Activated naive CD8-positive, alpha-beta T cell treated with anti-CD3 and anti-CD28 coated beads, Interleukin-2, amount 10 ng/mL, durations not matched to agents 7 days and 5 days (primary cell): Measurements from ENCODE around the gene DLG4. TPM values are rescaled to one million over a fixed set of nuclear protein-coding genes. Genes with fewer than 3 reads are reported as not detected.

ENCODE experiments used
- ATAC-seq: fragments of 150-1000 bp; cut with Tn5 transposase; one replicate; pipeline ENCODE4 v1.10.0; 2021; ENCODE audit warnings: low read depth, moderate library complexity
- POLR2A ChIA-PET: fragments of 350-600 bp; sonication (Branson Sonifier 250); formaldehyde crosslinking; loops from one replicate; lab custom pipeline; 2021; ENCODE audit warnings: antibody characterized with exemption; lab: Charles Lee
- DNase-seq: peaks from one replicate; pipeline ENCODE4 v3.0.0; 2021
- H3K27ac Mint-ChIP-seq: one replicate; pipeline ENCODE4 v1.8.0; 2022; ENCODE audit warnings: mild to moderate bottlenecking, mixed read lengths
- H3K27me3 Mint-ChIP-seq: one replicate; pipeline ENCODE4 v1.8.0; 2022; ENCODE audit warnings: mild to moderate bottlenecking, moderate library complexity, mixed read lengths
- H3K36me3 Mint-ChIP-seq: one replicate; pipeline ENCODE4 v1.8.0; 2021; ENCODE audit warnings: mild to moderate bottlenecking, mixed read lengths
- H3K4me1 Mint-ChIP-seq: one replicate; pipeline ENCODE4 v1.8.0; 2021; ENCODE audit warnings: mixed read lengths
- H3K4me3 Mint-ChIP-seq: one replicate; pipeline ENCODE4 v1.8.0; 2022; ENCODE audit warnings: mild to moderate bottlenecking, moderate library complexity, mixed read lengths
- H3K9me3 Mint-ChIP-seq: one replicate; pipeline ENCODE4 v1.8.0; 2021; ENCODE audit warnings: mixed read lengths
- total RNA-seq, 2 experiments: library from RNA; stranded (reverse); gene quantifications; one replicate each; pipeline ENCODE4 v1.2.3, GENCODE V29; 2021

DLG4 gene
- total RNA-seq, 2 experiments from 2014 or later = 21.2 to 22.4 TPM

DNA sequence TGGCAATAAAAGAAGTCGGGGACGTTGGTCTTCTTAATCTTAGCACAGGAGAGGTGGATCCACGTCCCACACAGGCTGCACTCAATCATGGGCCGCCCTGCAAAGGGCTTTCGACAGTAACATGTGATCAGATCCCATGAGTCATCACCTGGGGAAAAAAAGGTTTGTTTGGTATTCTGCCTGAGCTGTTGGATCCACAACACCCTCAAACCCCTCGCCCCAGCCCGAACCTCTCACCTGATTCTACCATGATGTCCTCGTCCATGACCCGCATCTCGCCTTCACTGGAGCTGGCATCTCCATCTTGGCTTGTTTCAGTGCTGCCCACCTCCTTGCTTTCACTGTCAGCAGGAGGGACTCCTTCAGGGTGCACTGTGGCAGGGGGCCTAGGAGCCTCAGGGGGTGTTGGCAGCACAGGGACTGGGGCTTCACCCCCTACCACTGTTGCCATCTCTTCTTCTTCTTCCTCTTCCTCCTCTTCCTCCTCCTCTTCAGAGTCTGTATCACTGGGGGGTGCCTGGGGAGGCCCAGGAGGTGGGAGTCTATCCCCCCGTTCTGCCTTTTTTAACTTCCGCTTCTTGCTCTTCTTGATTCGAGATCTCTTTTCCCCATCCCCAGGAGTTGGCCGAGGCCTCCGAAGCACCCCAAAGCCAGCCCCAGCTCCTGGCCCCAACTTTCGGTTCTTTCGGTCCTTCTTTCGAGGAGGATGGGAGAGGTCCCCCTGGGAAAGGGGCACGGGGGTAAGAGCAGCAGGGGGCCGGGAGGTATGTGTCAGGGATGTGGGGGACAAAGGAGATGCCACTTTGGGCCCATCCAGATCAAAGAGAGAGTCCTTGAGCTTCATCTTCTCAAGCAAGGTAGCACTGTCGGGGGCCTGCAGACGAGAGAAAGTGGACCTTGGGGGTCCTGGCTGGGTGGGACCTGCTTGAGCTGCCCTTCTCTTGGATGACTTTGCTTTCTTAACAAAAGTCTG, 16.3 kb upstream of the DLG4 start:
- DNase-seq (no peak), ATAC-seq (no peak)
- POLR2A ChIA-PET = interaction anchor here (1.5 to 12.9 kb wide), 3 partner anchors 14 to 30 kb away, joined by 3 to 162 read pairs (median 56); partner anchors contain the start of genes ACADVL, CTDNEP1, DLG4 and ELP5
- Mint-ChIP-seq H3K4me1 (peaks cover 51% of the 10 kb centered on the region), H3K27ac (no peak overlapping the region), H3K27me3 (no peaks in the 10 kb centered on the region), H3K36me3 (peaks cover 21% of the 10 kb centered on the region), H3K4me3 (no peak overlapping the region), H3K9me3 (no peaks in the 10 kb centered on the region)

DNA sequence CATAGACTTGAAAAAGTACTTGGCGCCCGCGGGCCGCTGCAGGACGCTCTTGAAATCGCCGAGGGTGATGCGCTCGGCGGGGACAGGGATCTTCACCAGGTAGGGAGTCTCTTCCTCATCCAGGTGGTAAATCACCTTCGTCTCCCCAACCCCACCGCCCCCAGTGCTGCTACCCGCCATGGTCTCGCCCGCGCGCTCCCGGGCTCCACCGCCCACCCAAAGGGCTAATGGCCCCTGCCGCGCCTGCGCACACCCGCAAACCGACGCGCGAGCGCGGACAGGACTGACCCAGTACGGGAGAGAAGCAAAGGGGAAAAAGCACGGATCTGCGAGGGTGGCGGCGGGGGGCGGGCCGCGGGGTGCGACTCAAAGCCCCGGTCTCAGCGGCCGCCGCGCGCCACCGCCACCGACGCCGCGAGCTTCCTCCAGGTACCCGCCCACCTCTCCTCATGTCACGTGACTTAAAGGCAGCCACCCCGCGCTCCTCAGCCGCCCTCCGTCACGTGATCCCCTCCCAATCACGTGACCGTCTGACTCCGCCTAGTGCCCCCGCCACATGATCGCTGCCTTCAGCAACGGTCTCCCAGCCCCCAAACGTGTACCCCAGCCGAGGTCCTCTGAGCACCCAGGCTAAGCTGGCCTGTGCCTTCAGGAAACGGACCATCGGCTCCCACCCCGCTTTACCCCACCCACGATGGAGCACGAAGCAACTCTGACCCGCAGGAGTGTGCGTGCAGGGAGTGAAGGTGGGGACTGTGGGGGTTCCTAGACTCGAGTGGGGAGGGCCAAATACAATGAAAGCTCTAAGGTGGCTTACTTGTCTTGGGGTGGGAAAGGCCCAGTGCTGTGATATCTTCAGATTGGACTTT, 14.7 kb upstream of the DLG4 start, which contains the start of gene DVL2:
DVL2 (minus strand) TSS at position 435 of the 869 bp plus-strand sequence; CDS start at position 180, 255 bp downstream.
- POLR2A ChIA-PET = interaction anchor here (0.7 to 12.9 kb wide), 9 partner anchors 9 to 453 kb away, joined by 3 to 162 read pairs (median 4); partner anchors contain the start of genes ACADVL, ACAP1, CTDNEP1 and DLG4
- ATAC-seq (peak; percentile 41), DNase-seq (peak; percentile 93)
- Mint-ChIP-seq H3K36me3 (peaks cover 18% of the 10 kb centered on the region), H3K4me1 (peaks cover 38% of the 10 kb centered on the region), H3K27me3 (no peaks in the 10 kb centered on the region), H3K27ac (peak within 1 kb of the TSS; percentile 93), H3K4me3 (peak within 1 kb of the TSS; percentile 98), H3K9me3 (no peaks in the 10 kb centered on the region)

DNA sequence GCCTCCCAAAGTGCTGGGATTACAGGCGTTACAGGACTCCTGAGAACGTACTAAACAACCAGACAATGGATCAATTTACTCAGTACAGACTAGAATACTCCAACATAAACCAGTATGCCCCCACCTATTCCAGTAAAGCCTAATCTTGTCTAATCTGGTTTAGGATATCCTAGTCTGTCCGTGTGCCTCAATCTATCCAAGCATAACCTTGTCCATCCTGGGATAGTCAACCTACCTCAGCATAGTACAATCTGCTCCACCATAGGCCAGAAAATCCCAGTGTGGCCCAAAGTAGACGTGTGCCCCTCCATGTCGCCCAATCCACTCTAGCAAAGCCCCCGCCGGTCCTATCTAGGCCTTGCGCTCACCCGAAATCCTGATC, 14.1 kb upstream of the DLG4 start:
- POLR2A ChIA-PET = interaction anchor here (1.0 to 12.9 kb wide), 5 partner anchors 9 to 103 kb away, joined by 3 to 162 read pairs (median 11); partner anchors contain the start of genes ACADVL, ACAP1, CTDNEP1 and DLG4
- H3K27ac Mint-ChIP-seq = peak overlapping the region; percentile 93
- peaks cover 38% of the 10 kb centered on the region for H3K4me1 Mint-ChIP-seq
- no peaks in the 10 kb centered on the region for H3K9me3 Mint-ChIP-seq
- DNase-seq (no peak), ATAC-seq (peak; percentile 9)
- peaks cover 18% of the 10 kb centered on the region for H3K36me3 Mint-ChIP-seq
- peak overlapping the region; percentile 98 for H3K4me3 Mint-ChIP-seq
- H3K27me3 Mint-ChIP-seq = no peaks in the 10 kb centered on the region

DNA sequence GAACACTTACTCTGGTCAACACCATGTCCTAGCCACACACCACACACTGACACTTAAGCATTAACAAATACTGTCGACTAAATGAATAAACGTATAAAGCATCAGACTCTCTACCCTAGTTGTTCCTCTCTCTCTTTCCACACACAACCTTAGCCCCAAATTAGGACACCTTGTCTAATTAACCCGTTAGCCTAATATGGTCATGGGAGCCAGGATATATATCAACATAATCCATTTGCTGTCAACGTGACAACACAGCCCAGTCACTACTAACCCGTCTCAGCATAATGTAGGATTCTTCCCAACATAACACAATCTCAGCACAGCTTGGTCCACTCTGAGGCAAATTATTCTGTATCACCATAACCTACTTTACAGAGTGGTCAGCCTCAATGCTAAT, 12.5 kb upstream of the DLG4 start:
- Mint-ChIP-seq H3K27me3 (no peaks in the 10 kb centered on the region), H3K9me3 (no peaks in the 10 kb centered on the region), H3K4me3 (peak overlapping the region; percentile 98), H3K4me1 (peaks cover 33% of the 10 kb centered on the region), H3K27ac (no peak overlapping the region), H3K36me3 (peaks cover 21% of the 10 kb centered on the region)
- DNase-seq (no peak), ATAC-seq (no peak)
- POLR2A ChIA-PET = interaction anchor here (12.9 kb wide), 1 partner anchor 11 kb away, joined by 162 read pairs; the partner anchor contains the start of genes ACADVL and DLG4

DNA sequence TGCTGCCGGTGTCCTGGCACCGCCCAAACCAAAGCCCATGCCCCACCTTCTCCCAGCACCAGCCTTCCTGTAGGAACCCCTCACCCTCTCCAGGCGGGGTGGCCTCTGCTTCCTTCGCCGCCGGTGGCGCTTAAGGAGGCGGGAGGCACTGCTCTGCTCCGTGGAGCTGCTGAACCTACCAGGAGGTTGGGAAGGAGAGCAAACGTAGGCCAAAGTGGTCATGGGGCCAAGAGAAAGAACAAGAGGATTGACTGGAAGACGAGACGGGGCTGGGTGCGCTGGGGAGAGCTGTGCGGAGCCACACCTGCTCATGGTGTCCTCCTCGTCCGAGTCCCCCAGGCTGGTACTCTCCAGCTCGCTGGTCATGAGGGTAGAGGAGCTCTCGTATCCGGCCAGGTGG, 9.9 kb upstream of the DLG4 start:
- peaks cover 16% of the 10 kb centered on the region for H3K4me1 Mint-ChIP-seq
- no peak overlapping the region for H3K27ac Mint-ChIP-seq
- H3K27me3 Mint-ChIP-seq = no peaks in the 10 kb centered on the region
- POLR2A ChIA-PET = no interaction called here
- ATAC-seq = no peak
- H3K4me3 Mint-ChIP-seq = no peak overlapping the region
- no peaks in the 10 kb centered on the region for H3K9me3 Mint-ChIP-seq
- peaks cover 10% of the 10 kb centered on the region for H3K36me3 Mint-ChIP-seq
- DNase-seq = no peak

DNA sequence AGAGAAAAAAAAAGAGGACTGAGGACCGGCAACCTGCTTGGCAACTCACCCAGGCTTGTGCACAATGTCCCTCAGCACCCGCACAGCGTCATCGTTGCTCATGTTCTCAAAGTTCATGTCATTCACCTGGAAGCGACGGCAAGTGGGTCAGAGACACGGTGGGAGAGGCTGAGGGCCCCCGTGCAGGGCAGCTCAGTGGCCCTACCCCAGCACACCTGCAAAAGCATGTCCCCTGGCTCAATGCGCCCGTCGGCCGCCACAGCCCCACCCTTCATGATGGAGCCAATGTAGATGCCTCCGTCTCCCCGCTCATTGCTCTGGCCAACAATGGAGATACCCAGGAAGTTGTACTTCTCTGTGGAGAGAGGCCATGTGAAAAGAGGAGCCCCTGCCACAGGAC, 9.3 kb upstream of the DLG4 start:
- POLR2A ChIA-PET = no interaction called here
- Mint-ChIP-seq H3K36me3 (peaks cover 10% of the 10 kb centered on the region), H3K9me3 (no peaks in the 10 kb centered on the region), H3K4me1 (peaks cover 14% of the 10 kb centered on the region), H3K27me3 (no peaks in the 10 kb centered on the region), H3K4me3 (no peak overlapping the region), H3K27ac (no peak overlapping the region)
- ATAC-seq (no peak), DNase-seq (no peak)

DNA sequence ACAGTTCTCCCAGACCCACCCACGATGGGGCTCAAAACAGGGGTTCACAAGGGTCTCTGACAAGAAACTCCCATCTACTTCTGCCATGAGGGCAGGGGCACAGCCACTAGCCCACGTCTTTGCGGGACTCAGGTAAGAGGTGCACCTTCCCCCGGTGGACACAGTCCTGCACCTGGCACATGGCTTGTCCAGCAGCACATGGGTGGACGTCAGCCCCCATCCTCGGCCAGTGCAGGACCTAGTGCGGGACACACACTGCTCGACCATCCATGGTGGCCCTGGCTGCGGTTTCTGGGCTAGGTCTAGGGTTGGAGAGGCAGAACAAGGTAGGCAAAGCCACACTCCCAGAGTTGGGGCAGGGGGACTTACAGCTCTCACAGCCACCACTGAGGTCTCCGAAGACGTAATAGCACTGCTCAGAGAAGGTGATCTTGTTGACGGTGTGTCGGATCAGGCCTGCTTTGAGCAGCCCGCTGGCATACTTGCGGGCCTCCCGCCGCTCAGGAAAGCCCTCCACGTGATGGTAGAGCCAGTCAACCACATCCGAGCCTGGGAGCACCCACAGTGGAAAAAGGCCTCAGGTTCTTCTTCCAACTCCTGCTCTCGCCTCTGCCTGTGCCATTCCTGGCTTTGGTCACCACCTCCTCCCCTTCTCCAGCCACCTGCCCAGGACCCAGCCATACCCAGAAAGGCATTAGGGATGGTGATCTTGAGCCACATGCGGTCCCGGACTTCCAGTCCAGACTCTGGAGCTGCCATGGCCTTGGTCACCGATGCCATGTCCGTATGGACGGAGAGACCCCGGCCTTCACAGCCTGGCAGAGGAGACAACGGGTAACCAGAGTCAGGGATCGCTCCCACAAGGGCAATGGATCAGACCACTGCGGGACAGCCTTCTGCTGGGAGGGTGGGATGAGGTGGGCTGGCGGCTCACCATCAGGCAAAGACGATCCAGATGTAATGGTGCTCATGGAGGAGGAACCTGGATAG, 7.4 kb upstream of the DLG4 start:
- H3K36me3 Mint-ChIP-seq = peaks cover 10% of the 10 kb centered on the region
- no peaks in the 10 kb centered on the region for H3K9me3 Mint-ChIP-seq
- no peak overlapping the region for H3K4me3 Mint-ChIP-seq
- DNase-seq (no peak), ATAC-seq (no peak)
- POLR2A ChIA-PET = no interaction called here
- no peak overlapping the region for H3K27ac Mint-ChIP-seq
- no peaks in the 10 kb centered on the region for H3K27me3 Mint-ChIP-seq
- H3K4me1 Mint-ChIP-seq = peaks cover 4% of the 10 kb centered on the region

DNA sequence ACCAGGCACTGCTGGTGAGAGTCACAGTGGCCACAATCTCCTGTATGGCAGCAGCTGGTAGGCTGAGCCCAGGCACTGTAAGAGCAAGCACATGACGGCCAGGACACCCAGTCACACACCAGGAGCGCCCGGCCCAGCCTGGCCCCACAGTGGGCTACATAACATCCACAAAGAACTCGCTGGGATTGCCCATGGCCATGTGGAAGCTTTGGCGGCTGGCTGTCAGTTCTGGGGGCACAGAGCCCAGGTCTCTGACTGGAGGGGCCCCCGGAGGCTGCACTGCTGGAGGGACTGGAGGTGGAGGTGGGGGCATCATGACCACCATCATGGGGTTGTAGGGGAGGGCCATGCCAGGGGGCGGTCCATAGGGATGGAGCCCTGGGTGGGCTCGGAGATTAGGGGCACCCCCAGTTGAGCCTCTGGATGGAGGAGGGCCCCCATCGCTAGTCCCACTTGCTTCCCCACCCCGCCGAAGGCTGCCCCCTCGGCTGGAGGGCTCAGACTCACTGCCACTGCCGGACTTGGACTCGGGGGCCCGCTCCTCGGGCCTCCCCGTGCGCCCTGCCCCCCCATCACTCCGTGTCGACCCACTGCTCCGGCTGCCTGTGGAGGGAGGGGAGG, 6.2 kb upstream of the DLG4 start:
- Mint-ChIP-seq H3K36me3 (peaks cover 11% of the 10 kb centered on the region), H3K4me1 (peaks cover 11% of the 10 kb centered on the region), H3K27me3 (no peaks in the 10 kb centered on the region), H3K4me3 (no peak overlapping the region), H3K27ac (no peak overlapping the region), H3K9me3 (no peaks in the 10 kb centered on the region)
- POLR2A ChIA-PET = interaction anchor here (8.9 kb wide), 1 partner anchor 12 kb away, joined by 162 read pairs; the partner anchor contains the start of genes DVL2, GABARAP and PHF23
- no peak for DNase-seq
- ATAC-seq = no peak

DNA sequence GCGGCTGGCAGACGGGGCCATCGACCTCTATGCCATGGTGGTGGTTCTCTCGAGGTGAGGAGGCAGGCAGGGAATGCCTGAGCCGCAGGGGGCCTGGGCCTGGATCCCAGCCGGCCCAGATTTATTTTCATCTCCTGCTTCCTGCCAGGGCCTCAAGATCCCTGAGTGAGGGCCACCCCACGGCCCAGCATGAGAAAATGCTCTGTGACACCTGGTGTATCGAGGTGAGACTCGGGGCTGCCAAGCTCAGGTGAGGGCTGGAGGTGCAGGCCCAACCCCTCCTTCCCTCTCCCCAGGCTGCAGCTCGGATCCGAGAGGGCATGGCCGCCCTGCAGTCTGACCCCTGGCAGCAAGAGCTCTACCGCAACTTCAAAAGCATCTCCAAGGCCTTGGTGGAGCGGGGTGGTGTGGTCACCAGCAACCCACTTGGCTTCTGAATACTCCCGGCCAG, 5.0 kb upstream of the DLG4 start:
- POLR2A ChIA-PET = interaction anchor here (0.6 to 8.9 kb wide), 2 partner anchors 13 to 46 kb away, joined by 3 to 162 read pairs; partner anchors contain the start of genes DVL2, GABARAP and PHF23
- Mint-ChIP-seq H3K4me1 (peaks cover 18% of the 10 kb centered on the region), H3K27me3 (no peaks in the 10 kb centered on the region)

DNA sequence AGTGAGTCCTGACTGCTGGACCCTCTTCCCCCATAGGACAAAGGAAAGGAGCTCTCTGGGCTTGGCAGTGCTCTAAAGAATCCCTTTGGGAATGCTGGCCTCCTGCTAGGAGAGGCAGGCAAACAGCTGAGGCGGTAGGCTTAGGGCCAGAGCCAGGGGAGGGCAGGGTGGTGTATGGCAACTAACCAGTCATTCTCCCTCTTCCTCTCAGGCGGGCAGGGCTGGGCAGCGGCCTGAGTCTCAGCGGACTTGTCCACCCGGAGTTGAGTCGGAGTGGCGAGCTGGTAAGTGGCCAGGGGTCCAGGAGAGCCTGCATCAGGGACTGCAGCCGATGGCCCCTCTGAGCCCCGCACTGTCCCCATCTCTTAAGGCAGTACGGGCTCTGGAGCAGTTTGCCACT, 4.5 kb upstream of the DLG4 start:
- Mint-ChIP-seq H3K4me1 (peaks cover 21% of the 10 kb centered on the region), H3K9me3 (no peaks in the 10 kb centered on the region), H3K27ac (no peak overlapping the region), H3K36me3 (peaks cover 10% of the 10 kb centered on the region), H3K4me3 (no peak overlapping the region), H3K27me3 (no peaks in the 10 kb centered on the region)
- DNase-seq (no peak), ATAC-seq (no peak)
- POLR2A ChIA-PET = interaction anchor here (8.9 kb wide), 1 partner anchor 13 kb away, joined by 162 read pairs; the partner anchor contains the start of genes DVL2, GABARAP and PHF23

More for the DNA sequence above, 5.0 kb upstream of the DLG4 start:
- no peak overlapping the region for H3K4me3 Mint-ChIP-seq
- no peaks in the 10 kb centered on the region for H3K9me3 Mint-ChIP-seq
- DNase-seq = no peak
- peaks cover 11% of the 10 kb centered on the region for H3K36me3 Mint-ChIP-seq
- no peak overlapping the region for H3K27ac Mint-ChIP-seq
- ATAC-seq = no peak

DNA sequence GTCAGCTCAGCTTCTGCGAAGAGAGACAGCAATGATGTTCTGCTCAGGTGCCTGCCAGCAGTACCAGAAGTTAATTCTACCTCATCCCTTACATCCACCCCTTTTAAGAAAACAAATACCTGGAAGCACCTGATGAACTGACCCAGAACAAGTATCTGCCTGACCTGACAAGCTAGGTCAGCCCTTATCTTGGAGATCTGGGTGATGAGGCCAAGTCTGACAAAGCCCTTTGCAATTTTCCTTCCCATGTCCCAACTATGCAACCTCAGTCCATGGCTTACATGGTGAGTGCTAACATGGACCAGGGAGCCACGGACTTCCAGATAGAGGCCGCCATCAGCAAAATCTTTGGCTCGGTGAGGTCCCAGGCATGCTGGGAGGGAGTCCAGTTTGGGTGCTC, 3.7 kb upstream of the DLG4 start:
- no peak for DNase-seq
- Mint-ChIP-seq H3K27ac (no peak overlapping the region), H3K36me3 (peaks cover 10% of the 10 kb centered on the region)

More for the DNA sequence above, 3.7 kb upstream of the DLG4 start:
- H3K4me1 Mint-ChIP-seq = peaks cover 24% of the 10 kb centered on the region
- H3K4me3 Mint-ChIP-seq = no peak overlapping the region
- H3K9me3 Mint-ChIP-seq = no peaks in the 10 kb centered on the region
- no peak for ATAC-seq
- POLR2A ChIA-PET = interaction anchor here (8.9 kb wide), 1 partner anchor 14 kb away, joined by 162 read pairs; the partner anchor contains the start of genes DVL2, GABARAP and PHF23
- H3K27me3 Mint-ChIP-seq = no peaks in the 10 kb centered on the region
